T-helper 17 cell (primary cell): ENCODE data around the gene TNS4. TPM values are rescaled to one million over a fixed set of nuclear protein-coding genes. Genes with fewer than 3 reads are reported as not detected.

Experiments used
- ATAC-seq: fragments of 150-1000 bp; cut with Tn5 transposase; 2 replicates; pipeline ENCODE4 v1.10.0; 2021; ENCODE audit warnings: mild to moderate bottlenecking, moderate library complexity
- DNase-seq, 3 donors: peaks; one replicate each; pipeline versions ENCODE4 v3.0.0 to v3.0.0-alpha.2; 2020 to 2021
- H3K9me3 ChIP-seq: one replicate; pipeline ENCODE4 v1.7.0; 2013; ENCODE audit warnings: low read length, mild to moderate bottlenecking; ENCODE audit not compliant: control insufficient read depth, poor library complexity, severe bottlenecking
- H3K27ac Mint-ChIP-seq: one replicate; pipeline ENCODE4 v1.8.0; 2022; ENCODE audit warnings: mild to moderate bottlenecking, moderate library complexity, mixed read lengths
- H3K27me3 Mint-ChIP-seq: one replicate; pipeline ENCODE4 v1.8.0; 2022; ENCODE audit warnings: mixed read lengths
- H3K36me3 Mint-ChIP-seq: one replicate; pipeline ENCODE4 v1.8.0; 2022; ENCODE audit warnings: low read depth, mixed read lengths
- H3K4me1 Mint-ChIP-seq: one replicate; pipeline ENCODE4 v1.8.0; 2022; ENCODE audit warnings: mild to moderate bottlenecking, mixed read lengths
- H3K4me3 Mint-ChIP-seq: one replicate; pipeline ENCODE4 v1.8.0; 2022; ENCODE audit warnings: mild to moderate bottlenecking, moderate library complexity, mixed read lengths
- total RNA-seq, 4 donors: library from RNA in 2 of 4; stranded (reverse) in 2 of 4; gene quantifications; one replicate each; pipeline ENCODE4 v1.2.3 and lab custom pipeline; 2022 to 2026

TNS4 gene
- total RNA-seq, 2 donors from 2014 or later = 0.77 to 1.7 TPM

DNA sequence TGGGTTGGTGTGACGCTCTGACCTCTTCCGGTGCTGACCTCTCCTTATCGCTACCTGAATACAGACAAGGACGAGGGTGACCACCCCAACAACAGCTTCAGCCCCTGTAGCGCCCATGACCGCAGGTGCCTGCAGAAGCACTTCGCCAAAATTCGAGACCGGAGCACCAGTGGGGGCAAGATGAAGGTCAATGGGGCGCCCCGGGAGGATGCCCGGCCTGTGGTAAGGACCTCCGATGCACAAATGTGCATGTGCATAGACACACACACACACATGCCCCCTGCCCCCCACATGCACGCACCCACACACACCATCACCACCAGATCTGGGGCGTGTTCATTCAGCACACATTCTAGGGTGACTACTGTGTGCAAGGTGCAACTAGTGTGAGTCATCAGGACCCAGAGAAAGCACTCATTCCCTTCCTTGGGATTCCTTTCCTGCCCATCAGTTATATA lies 48.5 kb downstream of the TNS4 start:
- Mint-ChIP-seq H3K27ac (no peak overlapping the region), H3K27me3 (no peaks in the 10 kb centered on the region), H3K4me3 (no peak overlapping the region), H3K36me3 (peaks cover 5% of the 10 kb centered on the region), H3K4me1 (peaks cover 17% of the 10 kb centered on the region)
- DNase-seq = no peak
- ATAC-seq = no peak
- no peaks in the 10 kb centered on the region for H3K9me3 ChIP-seq

DNA sequence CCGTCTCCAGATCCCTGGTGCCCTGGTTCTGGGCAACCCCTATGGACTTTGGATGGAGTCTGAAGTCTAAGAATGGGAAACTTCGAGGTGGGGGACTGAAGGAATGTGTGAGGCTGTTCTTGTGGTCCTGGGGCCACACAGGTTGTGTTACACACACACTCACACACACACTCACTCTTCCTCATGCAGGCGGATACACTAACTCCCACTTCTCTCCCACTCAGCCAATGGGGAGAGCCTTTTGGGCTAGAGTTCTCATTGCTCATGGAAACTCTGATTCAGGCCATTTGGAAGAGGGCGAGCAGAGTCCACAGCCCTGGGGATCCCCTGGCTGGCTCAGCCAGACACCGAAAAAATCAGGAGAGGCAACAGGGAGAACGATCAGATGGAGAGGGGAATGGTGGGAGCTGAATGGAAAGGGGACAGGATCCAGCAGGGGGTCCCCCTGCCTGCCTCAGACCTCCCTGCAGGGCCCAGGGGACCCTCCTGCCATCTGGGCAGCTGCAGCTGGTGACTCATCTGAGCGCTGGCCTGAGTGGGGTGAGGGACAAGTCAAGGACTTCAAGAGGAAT lies 49.1 kb downstream of the TNS4 start:
- Mint-ChIP-seq H3K36me3 (peaks cover 5% of the 10 kb centered on the region), H3K27me3 (no peaks in the 10 kb centered on the region), H3K27ac (no peak overlapping the region), H3K4me3 (no peak overlapping the region), H3K4me1 (peaks cover 22% of the 10 kb centered on the region)
- ATAC-seq = no peak
- no peak for DNase-seq
- no peaks in the 10 kb centered on the region for H3K9me3 ChIP-seq

DNA sequence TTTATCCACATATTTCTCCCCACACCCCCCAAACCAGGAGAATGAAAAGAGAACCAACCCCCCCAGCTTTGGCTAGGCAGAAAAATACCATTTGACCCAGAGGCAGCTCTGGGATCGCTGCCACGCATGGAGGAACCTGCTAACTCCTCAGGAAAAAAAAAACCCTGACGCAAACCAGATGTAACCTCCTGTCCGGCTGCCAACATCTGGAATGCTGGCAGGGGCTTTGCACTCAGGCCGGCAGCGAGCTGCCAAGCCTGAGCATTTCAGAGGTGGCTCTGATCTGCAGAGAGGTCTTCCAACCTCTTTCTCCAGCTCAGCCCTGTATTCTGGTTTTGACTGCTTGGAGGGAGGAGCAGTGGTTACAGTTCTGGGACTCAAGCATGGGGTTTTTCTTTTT lies 50.0 kb downstream of the TNS4 start:
- ATAC-seq (no peak), DNase-seq (no peak)
- Mint-ChIP-seq H3K4me3 (no peak overlapping the region), H3K4me1 (peaks cover 25% of the 10 kb centered on the region), H3K27me3 (no peaks in the 10 kb centered on the region), H3K27ac (no peak overlapping the region), H3K36me3 (peaks cover 5% of the 10 kb centered on the region)
- H3K9me3 ChIP-seq = no peaks in the 10 kb centered on the region

DNA sequence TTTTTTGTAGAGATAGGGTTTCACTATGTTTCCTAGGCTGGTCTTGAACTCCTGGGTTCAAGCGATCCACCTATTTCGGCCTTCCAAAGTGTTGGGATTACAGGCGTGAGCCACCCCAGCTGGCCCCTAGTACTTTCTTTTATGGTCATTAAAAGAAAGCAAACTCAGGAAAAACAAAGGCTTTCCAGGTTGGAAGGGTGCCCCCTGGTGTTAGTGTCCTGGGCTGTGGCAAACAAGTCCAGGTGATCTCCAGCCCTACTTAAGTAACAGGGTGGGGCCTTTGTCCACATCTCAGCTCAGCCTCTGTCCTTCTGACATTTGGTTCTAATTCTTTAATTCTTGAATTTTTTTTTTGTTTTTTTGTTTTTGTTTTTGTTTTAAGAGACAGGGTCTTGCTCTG lies 51.2 kb downstream of the TNS4 start:
- no peak overlapping the region for H3K27ac Mint-ChIP-seq
- no peak for ATAC-seq
- H3K4me3 Mint-ChIP-seq = no peak overlapping the region
- H3K9me3 ChIP-seq = no peaks in the 10 kb centered on the region
- H3K36me3 Mint-ChIP-seq = peaks cover 2% of the 10 kb centered on the region
- no peak for DNase-seq
- no peaks in the 10 kb centered on the region for H3K27me3 Mint-ChIP-seq
- peaks cover 26% of the 10 kb centered on the region for H3K4me1 Mint-ChIP-seq

DNA sequence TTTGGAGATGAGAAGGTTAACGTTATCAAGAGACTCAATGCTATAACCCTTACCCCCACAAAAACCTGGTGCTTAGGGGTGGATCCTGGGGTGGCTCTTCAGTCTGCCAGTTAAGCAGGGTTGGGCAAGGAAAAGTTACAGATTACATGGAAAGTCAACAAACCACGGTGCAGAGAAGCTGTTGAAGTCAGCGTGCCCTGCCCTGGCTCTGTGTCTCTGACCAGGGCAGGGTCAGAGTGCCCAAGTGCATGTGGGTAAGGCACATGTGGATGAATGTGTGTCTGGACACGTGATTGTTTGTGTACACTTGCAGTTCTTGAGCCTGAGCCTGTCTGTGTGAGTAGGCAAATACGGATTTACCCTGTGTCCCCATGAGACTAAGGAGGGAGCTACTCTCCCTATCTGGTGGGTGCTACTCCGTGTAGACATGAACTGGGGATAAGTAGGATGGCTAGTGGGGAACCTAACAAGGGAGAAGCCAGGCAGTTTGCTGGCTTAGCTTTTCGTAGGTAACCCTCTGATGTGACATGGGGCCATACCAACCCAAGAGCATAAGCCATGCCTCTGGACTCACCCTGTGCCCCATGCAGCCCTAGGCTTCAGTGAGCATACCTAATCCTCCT lies 52.7 kb downstream of the TNS4 start:
- Mint-ChIP-seq H3K4me1 (peaks cover 41% of the 10 kb centered on the region), H3K36me3 (peaks cover 4% of the 10 kb centered on the region), H3K27me3 (no peaks in the 10 kb centered on the region), H3K27ac (peak overlapping the region; percentile 65), H3K4me3 (peak overlapping the region; percentile 31)
- DNase-seq (no peak), ATAC-seq (no peak)
- no peaks in the 10 kb centered on the region for H3K9me3 ChIP-seq

DNA sequence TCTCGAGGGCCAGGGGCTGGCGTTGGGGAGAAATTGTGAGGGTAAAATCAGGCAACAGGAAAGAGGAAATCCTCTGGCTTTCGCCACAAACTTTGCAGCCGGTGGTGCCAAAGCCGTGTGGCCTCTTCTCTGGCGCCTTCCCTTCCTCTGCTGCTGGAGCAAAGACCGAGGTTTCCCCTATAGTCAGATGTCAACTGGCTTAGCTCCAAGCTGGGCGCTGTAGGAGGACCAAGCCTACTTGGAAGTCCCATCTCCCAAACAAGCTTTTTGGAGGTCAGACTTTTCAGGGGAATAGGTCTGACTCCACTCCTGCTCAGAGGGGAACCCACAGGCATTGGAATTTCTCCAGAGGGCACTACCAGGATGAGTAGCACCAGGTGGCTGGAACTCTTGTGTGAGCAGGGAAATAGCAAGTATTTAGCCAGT lies 53.2 kb downstream of the TNS4 start:
- DNase-seq = no peak
- Mint-ChIP-seq H3K4me1 (peaks cover 39% of the 10 kb centered on the region), H3K4me3 (peak overlapping the region; percentile 31), H3K27ac (peak overlapping the region; percentile 65), H3K36me3 (peaks cover 4% of the 10 kb centered on the region), H3K27me3 (no peaks in the 10 kb centered on the region)
- ATAC-seq = no peak
- no peaks in the 10 kb centered on the region for H3K9me3 ChIP-seq

DNA sequence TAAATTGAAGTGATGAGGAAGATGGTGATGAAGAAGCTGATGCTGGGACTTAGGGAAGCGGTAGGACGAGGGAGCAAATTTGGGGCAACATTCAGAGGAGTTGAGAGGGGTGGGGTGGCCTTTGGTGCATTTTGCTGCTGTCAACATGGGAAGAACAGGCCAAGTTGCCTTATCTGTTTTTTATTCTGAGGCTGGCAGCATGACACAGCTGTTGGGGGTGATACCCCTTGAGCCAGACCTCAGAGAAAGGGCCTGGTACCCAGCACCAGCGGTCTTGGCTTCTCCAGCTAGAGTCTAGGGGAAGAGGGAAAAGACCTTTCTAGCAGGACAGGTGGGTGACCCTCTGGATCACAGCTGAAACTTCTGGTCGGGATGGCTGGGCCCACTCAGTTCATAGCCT lies 53.6 kb downstream of the TNS4 start:
- no peak for DNase-seq
- no peaks in the 10 kb centered on the region for H3K9me3 ChIP-seq
- H3K4me1 Mint-ChIP-seq = peaks cover 39% of the 10 kb centered on the region
- ATAC-seq = no peak
- peak overlapping the region; percentile 70 for H3K4me3 Mint-ChIP-seq
- peaks cover 4% of the 10 kb centered on the region for H3K36me3 Mint-ChIP-seq
- no peak overlapping the region for H3K27ac Mint-ChIP-seq
- H3K27me3 Mint-ChIP-seq = no peaks in the 10 kb centered on the region

DNA sequence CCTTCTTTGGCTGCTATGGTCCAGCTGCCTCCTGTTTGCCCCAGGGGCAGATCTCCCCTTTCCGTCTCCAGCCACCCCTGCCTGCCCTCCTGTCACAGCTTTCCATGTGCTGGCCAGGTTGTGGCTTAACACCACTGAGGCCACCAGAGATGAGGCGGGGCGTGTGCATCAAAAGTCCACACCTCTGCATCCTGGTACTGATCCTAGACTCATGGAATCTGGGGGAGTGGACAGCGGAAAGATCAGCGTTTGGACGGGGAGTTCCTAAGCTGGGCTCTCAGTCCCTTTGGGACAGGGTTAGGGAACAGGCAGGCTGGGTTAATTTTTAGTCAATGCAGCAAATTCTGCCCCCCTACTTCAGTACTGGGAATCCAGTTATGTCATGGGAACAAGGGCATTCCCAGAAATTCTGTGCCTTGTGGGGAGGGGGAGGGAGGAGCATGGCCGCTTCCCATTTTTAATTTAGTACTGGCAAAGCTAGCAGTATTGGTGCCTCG lies 54.2 kb downstream of the TNS4 start:
- DNase-seq (no peak), ATAC-seq (no peak)
- peak overlapping the region; percentile 70 for H3K4me3 Mint-ChIP-seq
- H3K27ac Mint-ChIP-seq = no peak overlapping the region
- H3K9me3 ChIP-seq = no peaks in the 10 kb centered on the region
- H3K4me1 Mint-ChIP-seq = peaks cover 39% of the 10 kb centered on the region
- no peaks in the 10 kb centered on the region for H3K27me3 Mint-ChIP-seq
- peaks cover 4% of the 10 kb centered on the region for H3K36me3 Mint-ChIP-seq

DNA sequence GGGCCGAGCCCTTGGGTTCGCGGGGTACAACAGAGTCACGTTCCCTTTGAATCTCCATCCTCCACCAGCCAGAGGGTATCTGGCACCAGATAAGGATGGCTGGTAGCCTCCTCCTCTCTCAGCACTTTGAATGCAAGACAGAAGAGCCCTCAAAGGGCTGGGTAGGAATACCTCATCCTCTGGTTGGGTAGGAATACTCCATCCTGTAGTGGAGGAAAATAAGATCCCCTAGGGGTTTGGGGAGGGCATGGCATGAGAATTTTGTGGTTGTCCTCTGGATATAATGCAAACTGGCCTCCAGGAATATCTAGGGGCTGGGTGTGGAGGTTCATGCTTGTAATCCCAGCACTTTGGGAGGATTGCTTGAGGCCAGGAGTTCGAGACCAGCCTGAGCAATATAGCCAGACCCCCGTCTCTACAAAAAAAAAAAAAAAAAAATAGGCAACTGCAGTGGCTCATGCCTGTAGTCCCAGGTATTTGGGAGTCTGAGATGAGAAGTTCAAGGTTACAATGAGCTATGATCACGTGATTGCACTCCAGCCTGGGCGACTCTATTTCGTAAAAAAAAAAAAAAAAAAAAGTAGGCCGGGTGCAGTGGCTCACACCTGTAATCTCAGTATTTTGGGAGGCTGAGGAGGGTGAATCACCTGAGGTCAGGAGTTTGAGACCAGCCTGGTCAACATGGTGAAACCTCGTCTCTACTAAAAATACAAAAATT lies 55.5 kb downstream of the TNS4 start:
- H3K27me3 Mint-ChIP-seq = no peaks in the 10 kb centered on the region
- H3K4me1 Mint-ChIP-seq = peaks cover 39% of the 10 kb centered on the region
- peak overlapping the region; percentile 87 for H3K4me3 Mint-ChIP-seq
- H3K36me3 Mint-ChIP-seq = peaks cover 4% of the 10 kb centered on the region
- peak overlapping the region; percentile 90 for H3K27ac Mint-ChIP-seq
- H3K9me3 ChIP-seq = no peaks in the 10 kb centered on the region
- DNase-seq (no peak), ATAC-seq (no peak)

DNA sequence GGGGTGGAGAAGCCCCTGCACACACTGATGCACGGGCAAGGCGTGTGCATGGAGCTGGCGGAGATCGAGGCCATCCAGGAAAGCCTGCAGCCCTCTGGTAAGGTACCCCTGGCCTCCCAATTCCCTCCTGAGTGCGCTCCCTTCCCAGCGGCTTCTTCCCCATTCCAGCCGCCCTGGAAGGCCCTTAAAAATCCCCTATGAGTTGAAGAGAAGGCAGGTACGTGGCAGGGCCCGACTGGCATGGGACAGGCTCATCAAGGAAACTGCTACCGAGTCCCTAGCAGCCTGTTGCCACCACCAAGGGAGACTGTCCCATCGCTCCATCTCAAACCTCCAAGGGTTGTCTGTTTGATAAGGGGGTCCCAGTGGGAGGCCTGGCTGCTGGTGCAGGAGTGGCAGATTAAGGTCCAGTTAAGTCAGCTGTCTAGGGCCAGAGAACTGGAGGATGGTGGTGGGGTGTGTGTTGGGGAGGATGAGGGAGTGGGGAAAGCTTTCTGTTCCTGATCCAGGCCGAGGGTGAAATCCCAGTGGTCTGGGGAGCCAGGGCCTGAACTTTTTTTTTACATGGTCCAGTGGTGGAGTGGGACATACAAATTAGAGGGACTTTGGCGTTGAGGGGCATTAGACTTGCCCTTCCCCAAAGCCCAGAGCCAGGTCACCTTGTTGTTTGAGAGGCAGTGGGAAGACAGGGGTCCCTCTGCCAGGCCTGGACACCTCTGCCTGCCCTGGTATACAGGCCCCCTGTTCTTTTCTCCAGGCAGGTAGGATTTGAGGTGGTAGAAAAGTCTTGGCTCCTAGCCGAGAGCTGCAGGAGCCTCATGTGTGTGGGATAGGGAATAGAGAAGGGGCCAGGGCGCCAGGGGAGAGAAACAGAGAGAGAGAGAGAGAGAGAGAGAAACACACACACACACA lies 57.2 kb downstream of the TNS4 start:
- peak; percentile 20 for ATAC-seq
- Mint-ChIP-seq H3K27ac (peak overlapping the region; percentile 90), H3K4me3 (peak overlapping the region; percentile 87), H3K4me1 (peaks cover 37% of the 10 kb centered on the region), H3K36me3 (peaks cover 4% of the 10 kb centered on the region), H3K27me3 (no peaks in the 10 kb centered on the region)
- no peaks in the 10 kb centered on the region for H3K9me3 ChIP-seq
- DNase-seq = no peak

DNA sequence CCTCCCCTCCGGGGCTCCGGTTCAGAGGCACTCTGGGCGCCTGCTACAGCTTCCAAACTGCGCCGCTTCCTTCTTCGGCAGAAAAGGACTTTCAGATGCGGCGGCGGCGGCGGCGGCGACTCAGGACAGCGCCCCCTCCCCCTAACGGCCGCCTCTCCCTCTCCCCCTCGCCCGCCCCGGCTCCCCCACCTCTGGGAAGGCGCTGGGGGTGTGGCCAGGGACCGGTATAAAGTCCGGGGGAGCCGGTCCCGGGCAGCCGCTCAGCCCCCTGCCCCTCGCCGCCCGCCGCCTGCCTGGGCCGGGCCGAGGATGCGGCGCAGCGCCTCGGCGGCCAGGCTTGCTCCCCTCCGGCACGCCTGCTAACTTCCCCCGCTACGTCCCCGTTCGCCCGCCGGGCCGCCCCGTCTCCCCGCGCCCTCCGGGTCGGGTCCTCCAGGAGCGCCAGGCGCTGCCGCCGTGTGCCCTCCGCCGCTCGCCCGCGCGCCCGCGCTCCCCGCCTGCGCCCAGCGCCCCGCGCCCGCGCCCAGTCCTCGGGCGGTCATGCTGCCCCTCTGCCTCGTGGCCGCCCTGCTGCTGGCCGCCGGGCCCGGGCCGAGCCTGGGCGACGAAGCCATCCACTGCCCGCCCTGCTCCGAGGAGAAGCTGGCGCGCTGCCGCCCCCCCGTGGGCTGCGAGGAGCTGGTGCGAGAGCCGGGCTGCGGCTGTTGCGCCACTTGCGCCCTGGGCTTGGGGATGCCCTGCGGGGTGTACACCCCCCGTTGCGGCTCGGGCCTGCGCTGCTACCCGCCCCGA lies 58.0 kb downstream of the TNS4 start, which contains the start of gene IGFBP4:
TSS of gene IGFBP4 (plus strand) at position 255 of the 792 bp plus-strand sequence. CDS start at position 541, 286 bp downstream.
- ATAC-seq (peak; percentile 84), DNase-seq (peak; percentile 43 to 57 (median 52))
- H3K27ac Mint-ChIP-seq = peak within 1 kb of the TSS; percentile 90
- H3K4me3 Mint-ChIP-seq = peak within 1 kb of the TSS; percentile 87
- no peaks in the 10 kb centered on the region for H3K9me3 ChIP-seq
- peaks cover 4% of the 10 kb centered on the region for H3K36me3 Mint-ChIP-seq
- H3K4me1 Mint-ChIP-seq = peaks cover 32% of the 10 kb centered on the region
- H3K27me3 Mint-ChIP-seq = no peaks in the 10 kb centered on the region
